ENCODE results near the gene ACOD1.

ACOD1 gene

DNA sequence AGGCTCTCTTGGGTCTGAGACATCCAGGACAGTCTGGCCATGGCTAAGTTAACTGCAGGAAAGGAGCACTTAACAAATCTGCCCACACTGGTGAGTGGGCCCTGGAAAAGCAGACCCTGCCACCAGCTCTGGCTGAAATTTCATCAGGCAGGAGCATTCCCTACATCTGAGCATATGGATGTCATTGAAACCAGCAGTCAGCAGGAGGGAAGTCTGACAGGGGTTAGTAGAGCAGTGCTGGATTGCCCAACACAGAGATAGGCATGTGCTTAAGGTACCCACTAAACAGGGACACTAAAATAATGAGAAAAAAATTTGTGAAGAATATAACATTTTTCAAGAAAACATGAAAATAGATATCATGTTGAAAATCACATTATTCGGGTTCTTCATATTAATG is 13.6 kb upstream of the ACOD1 start:
- Histone ChIP-seq H3K9ac (ENCODE audit: insufficient read length, low read depth) (no peak overlapping the region), H3K27me3 (ENCODE audit: insufficient read depth, insufficient read length) (no peaks in the 10 kb centered on the region), H3K9me3 (ENCODE audit: insufficient read depth, low read length) (no peaks in the 10 kb centered on the region), H3K4me3 (ENCODE audit: insufficient read length, low read depth) (no peak overlapping the region), H3K36me3 (ENCODE audit: insufficient read depth, insufficient read length, low read length) (no peaks in the 10 kb centered on the region), H3K4me1 (ENCODE audit: insufficient read depth, insufficient read length) (no peaks in the 10 kb centered on the region)
- TF ChIP-seq ZNF274 (IDR thresholded peaks at IDR 0.05; ENCODE audit: low read depth, low read length) = no peak
- TF ChIP-seq SUZ12 (IDR thresholded peaks at IDR 0.05; ENCODE audit: extremely low read depth, insufficient read depth, insufficient read length) = no peak
- no peak for TF ChIP-seq YY1 (IDR thresholded peaks at IDR 0.05; ENCODE audit: insufficient read depth, insufficient read length)
- DNase-seq (ENCODE audit: low read depth, low spot score) = no peak

DNA sequence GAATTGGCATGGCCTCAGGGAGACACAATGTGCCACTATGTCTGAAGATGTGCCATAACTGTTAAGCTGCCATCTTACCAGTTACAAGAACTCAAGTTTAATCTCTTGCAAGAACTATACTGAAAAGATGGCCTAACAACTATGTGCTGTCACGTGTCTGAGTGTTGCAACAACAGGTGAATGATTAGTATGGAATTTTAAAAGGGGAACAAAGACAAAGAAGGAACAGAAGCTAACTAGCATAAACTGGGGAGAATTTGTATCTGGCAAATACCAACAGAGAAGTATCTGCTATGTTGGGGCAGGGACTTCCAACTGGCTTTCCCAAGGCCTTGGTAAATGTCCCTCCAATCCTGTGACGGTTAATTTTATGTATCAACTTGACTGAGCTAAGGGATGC is 11.5 kb upstream of the ACOD1 start:
- H3K36me3 ChIP-seq (ENCODE audit: insufficient read depth, insufficient read length, low read length) = no peaks in the 10 kb centered on the region
- DNase-seq (ENCODE audit: low read depth, low spot score) = no peak

DNA sequence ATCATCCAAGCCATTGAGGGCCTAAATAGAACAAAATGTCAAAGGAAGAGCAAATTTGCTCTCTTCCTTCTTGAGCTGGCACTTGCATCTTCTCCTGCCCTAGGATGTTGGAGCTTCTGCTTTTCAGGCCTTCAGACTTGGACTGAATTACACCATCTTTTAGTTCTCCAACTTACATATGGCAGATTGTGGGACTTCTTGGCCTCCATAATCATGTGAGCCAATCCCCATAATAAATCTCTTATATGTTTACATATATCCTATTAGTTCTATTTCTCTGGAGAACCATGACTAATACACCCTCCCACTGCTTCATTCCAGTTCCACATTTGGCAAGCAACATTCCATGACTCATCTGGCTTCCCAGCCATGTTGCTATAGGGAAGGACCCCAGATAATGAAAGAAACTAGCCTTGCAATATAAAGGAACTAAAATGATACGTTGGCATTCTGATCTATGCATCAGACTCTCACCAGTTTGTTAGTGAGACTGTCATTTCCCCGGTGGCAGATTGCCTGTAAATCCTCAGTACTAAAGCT is 11.0 kb upstream of the ACOD1 start:
- Histone ChIP-seq H3K9me3 (ENCODE audit: insufficient read depth, low read length) (no peaks in the 10 kb centered on the region), H3K36me3 (ENCODE audit: insufficient read depth, insufficient read length, low read length) (no peaks in the 10 kb centered on the region), H3K4me3 (ENCODE audit: insufficient read length, low read depth) (no peak overlapping the region), H3K4me1 (ENCODE audit: insufficient read depth, insufficient read length) (no peaks in the 10 kb centered on the region), H3K27me3 (ENCODE audit: insufficient read depth, insufficient read length) (no peaks in the 10 kb centered on the region), H3K9ac (ENCODE audit: insufficient read length, low read depth) (no peak overlapping the region)
- DNase-seq (ENCODE audit: low read depth, low spot score) = no peak
- TF ChIP-seq ZNF274 (IDR thresholded peaks at IDR 0.05; ENCODE audit: low read depth, low read length) (no peak), SUZ12 (IDR thresholded peaks at IDR 0.05; ENCODE audit: extremely low read depth, insufficient read depth, insufficient read length) (no peak), YY1 (IDR thresholded peaks at IDR 0.05; ENCODE audit: insufficient read depth, insufficient read length) (no peak)

More for the DNA sequence above, 11.5 kb upstream of the ACOD1 start:
- Histone ChIP-seq H3K27me3 (ENCODE audit: insufficient read depth, insufficient read length) (no peaks in the 10 kb centered on the region), H3K4me3 (ENCODE audit: insufficient read length, low read depth) (no peak overlapping the region), H3K9ac (ENCODE audit: insufficient read length, low read depth) (no peak overlapping the region), H3K4me1 (ENCODE audit: insufficient read depth, insufficient read length) (no peaks in the 10 kb centered on the region), H3K9me3 (ENCODE audit: insufficient read depth, low read length) (no peaks in the 10 kb centered on the region)
- TF ChIP-seq YY1 (IDR thresholded peaks at IDR 0.05; ENCODE audit: insufficient read depth, insufficient read length) (no peak), ZNF274 (IDR thresholded peaks at IDR 0.05; ENCODE audit: low read depth, low read length) (no peak), SUZ12 (IDR thresholded peaks at IDR 0.05; ENCODE audit: extremely low read depth, insufficient read depth, insufficient read length) (no peak)

DNA sequence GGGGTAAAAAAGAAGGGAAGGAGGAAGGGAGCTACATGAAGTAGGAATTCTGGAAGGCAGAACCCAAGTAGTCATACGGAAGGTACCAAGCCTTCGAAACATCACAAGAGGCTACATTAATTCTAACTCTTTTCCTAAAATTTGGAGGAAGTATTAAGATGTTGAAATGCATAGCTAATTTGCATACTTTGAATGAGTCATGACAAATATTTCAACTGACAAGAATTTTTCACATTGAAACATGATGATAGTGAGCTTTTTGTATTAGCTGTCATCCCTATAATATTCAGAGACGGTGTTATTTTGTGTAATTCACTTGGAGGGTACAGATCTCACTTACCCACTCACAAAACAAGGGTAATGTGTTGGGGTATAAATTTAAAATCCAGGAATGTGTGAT is 9.1 kb upstream of the ACOD1 start:
- no peaks in the 10 kb centered on the region for H3K9me3 ChIP-seq (ENCODE audit: insufficient read depth, low read length)
- no peaks in the 10 kb centered on the region for H3K4me1 ChIP-seq (ENCODE audit: insufficient read depth, insufficient read length)
- TF ChIP-seq YY1 (IDR thresholded peaks at IDR 0.05; ENCODE audit: insufficient read depth, insufficient read length) (no peak), ZNF274 (IDR thresholded peaks at IDR 0.05; ENCODE audit: low read depth, low read length) (no peak), SUZ12 (IDR thresholded peaks at IDR 0.05; ENCODE audit: extremely low read depth, insufficient read depth, insufficient read length) (no peak)
- H3K9ac ChIP-seq (ENCODE audit: insufficient read length, low read depth) = no peak overlapping the region
- H3K4me3 ChIP-seq (ENCODE audit: insufficient read length, low read depth) = no peak overlapping the region
- H3K36me3 ChIP-seq (ENCODE audit: insufficient read depth, insufficient read length, low read length) = no peaks in the 10 kb centered on the region
- no peak for DNase-seq (ENCODE audit: low read depth, low spot score)
- no peaks in the 10 kb centered on the region for H3K27me3 ChIP-seq (ENCODE audit: insufficient read depth, insufficient read length)

DNA sequence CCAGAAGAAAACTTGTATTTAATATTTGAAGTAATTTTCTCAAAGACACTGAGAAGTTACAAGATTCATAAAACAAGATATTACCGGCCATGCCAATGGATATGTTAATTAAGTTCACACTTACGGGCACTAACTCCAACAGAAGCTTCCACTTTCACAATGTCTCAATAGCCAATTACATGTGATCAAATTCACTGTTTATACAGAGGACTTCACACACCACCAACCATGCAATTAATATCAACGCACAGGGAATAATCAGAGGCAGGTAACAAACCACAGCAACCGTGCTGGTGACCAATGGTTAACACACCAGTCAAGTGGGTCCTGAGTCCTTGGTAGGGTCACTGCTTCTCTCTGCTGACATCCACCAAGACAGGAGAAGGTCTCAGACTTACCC is 5.9 kb upstream of the ACOD1 start:
- no peaks in the 10 kb centered on the region for H3K36me3 ChIP-seq (ENCODE audit: insufficient read depth, insufficient read length, low read length)
- H3K9ac ChIP-seq (ENCODE audit: insufficient read length, low read depth) = no peak overlapping the region
- H3K27me3 ChIP-seq (ENCODE audit: insufficient read depth, insufficient read length) = no peaks in the 10 kb centered on the region
- H3K4me1 ChIP-seq (ENCODE audit: insufficient read depth, insufficient read length) = no peaks in the 10 kb centered on the region
- DNase-seq (ENCODE audit: low read depth, low spot score) = no peak
- TF ChIP-seq SUZ12 (IDR thresholded peaks at IDR 0.05; ENCODE audit: extremely low read depth, insufficient read depth, insufficient read length) = no peak
- TF ChIP-seq YY1 (IDR thresholded peaks at IDR 0.05; ENCODE audit: insufficient read depth, insufficient read length) = no peak
- TF ChIP-seq ZNF274 (IDR thresholded peaks at IDR 0.05; ENCODE audit: low read depth, low read length) = no peak
- no peak overlapping the region for H3K4me3 ChIP-seq (ENCODE audit: insufficient read length, low read depth)
- no peaks in the 10 kb centered on the region for H3K9me3 ChIP-seq (ENCODE audit: insufficient read depth, low read length)

DNA sequence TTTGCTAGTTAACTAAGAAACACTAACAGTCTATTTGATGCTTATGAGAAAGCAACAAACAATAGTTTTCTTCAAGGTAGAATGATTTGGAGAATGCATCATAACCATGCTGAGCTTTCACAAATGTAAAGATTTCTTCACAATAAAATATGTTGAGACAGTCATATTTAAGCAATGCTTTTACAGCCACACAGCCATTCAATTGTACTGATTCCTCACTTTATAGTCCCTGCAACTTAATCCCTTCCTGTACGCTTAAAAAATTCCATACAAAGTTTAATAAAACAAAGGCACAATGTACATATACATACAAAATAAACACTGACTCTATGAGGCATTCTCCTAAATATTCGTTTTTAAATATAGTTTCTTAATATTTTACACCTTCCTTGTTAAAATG is 4.7 kb upstream of the ACOD1 start:
- Histone ChIP-seq H3K4me3 (ENCODE audit: insufficient read length, low read depth) (no peak overlapping the region), H3K36me3 (ENCODE audit: insufficient read depth, insufficient read length, low read length) (no peaks in the 10 kb centered on the region), H3K9ac (ENCODE audit: insufficient read length, low read depth) (no peak overlapping the region), H3K9me3 (ENCODE audit: insufficient read depth, low read length) (no peaks in the 10 kb centered on the region), H3K27me3 (ENCODE audit: insufficient read depth, insufficient read length) (no peaks in the 10 kb centered on the region), H3K4me1 (ENCODE audit: insufficient read depth, insufficient read length) (no peaks in the 10 kb centered on the region)
- TF ChIP-seq YY1 (IDR thresholded peaks at IDR 0.05; ENCODE audit: insufficient read depth, insufficient read length) (no peak), SUZ12 (IDR thresholded peaks at IDR 0.05; ENCODE audit: extremely low read depth, insufficient read depth, insufficient read length) (no peak), ZNF274 (IDR thresholded peaks at IDR 0.05; ENCODE audit: low read depth, low read length) (no peak)
- DNase-seq (ENCODE audit: low read depth, low spot score) = no peak

DNA sequence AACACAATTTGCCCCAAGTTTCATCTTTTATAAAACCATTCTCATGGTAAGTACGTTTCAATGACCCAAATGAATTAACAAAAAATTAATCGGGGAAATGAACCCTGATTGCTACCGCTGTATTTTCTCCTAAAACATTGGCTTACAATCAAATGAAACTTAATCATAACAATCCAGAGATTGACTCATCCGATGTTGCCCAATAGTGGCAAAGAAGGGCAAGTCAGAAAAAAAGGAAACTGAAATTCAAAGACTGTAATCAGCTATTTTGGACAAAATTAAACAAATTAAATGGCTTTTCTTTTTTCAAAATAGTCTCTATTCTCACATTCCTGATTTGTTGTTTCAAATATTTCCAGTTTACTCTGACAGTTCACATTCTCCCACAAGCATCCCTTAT is 3.9 kb upstream of the ACOD1 start:
- Histone ChIP-seq H3K4me1 (ENCODE audit: insufficient read depth, insufficient read length) (no peaks in the 10 kb centered on the region), H3K4me3 (ENCODE audit: insufficient read length, low read depth) (no peak overlapping the region), H3K27me3 (ENCODE audit: insufficient read depth, insufficient read length) (no peaks in the 10 kb centered on the region), H3K9me3 (ENCODE audit: insufficient read depth, low read length) (no peaks in the 10 kb centered on the region), H3K36me3 (ENCODE audit: insufficient read depth, insufficient read length, low read length) (no peaks in the 10 kb centered on the region), H3K9ac (ENCODE audit: insufficient read length, low read depth) (no peak overlapping the region)
- DNase-seq (ENCODE audit: low read depth, low spot score) = no peak
- TF ChIP-seq ZNF274 (IDR thresholded peaks at IDR 0.05; ENCODE audit: low read depth, low read length) (no peak), YY1 (IDR thresholded peaks at IDR 0.05; ENCODE audit: insufficient read depth, insufficient read length) (no peak), SUZ12 (IDR thresholded peaks at IDR 0.05; ENCODE audit: extremely low read depth, insufficient read depth, insufficient read length) (no peak)
